A673 (cell line): ENCODE data around the gene MACROH2A1. TPM values are rescaled to one million over a fixed set of nuclear protein-coding genes. Genes with fewer than 3 reads are reported as not detected.

Source experiments
- BruUV-seq: library from RNA; stranded (reverse); fragments of 400-500 nt; replicated peaks from 2 replicates; lab custom pipeline; 2021; lab: Mats Ljungman, UMichigan
- CTCF ChIA-PET: fragments of 300-600 bp; sonication (Branson Sonifier 250); formaldehyde crosslinking; loops from one replicate; lab custom pipeline; 2022; ENCODE audit warnings: antibody characterized with exemption; lab: Charles Lee
- POLR2A ChIA-PET: fragments of 300-600 bp; sonication (Branson Sonifier 250); formaldehyde crosslinking; loops from one replicate; lab custom pipeline; 2022; ENCODE audit warnings: antibody characterized with exemption; ENCODE audit not compliant: low non-redundant PET; lab: Charles Lee
- DNase-seq: peaks from one replicate; pipeline ENCODE4 v3.0.0-alpha.2; 2015; ENCODE audit warnings: low spot score
- H3K27ac ChIP-seq: fragments of 200-600 bp; sonication (generic); 2 replicates; pipeline ENCODE4 v1.5.1; 2016; ENCODE audit warnings: mixed run types, low read depth, mild to moderate bottlenecking, mixed read lengths, antibody characterized with exemption, low read length; ENCODE audit not compliant: poor library complexity, severe bottlenecking
- H3K27me3 ChIP-seq: fragments of 200-600 bp; sonication (generic); replicated peaks from 2 replicates; pipeline ENCODE4 v1.6.1; 2017; ENCODE audit warnings: mixed run types, low read depth, mild to moderate bottlenecking, mixed read lengths, antibody characterized with exemption, low read length; ENCODE audit not compliant: insufficient read depth, poor library complexity
- H3K36me3 ChIP-seq: fragments of 200-600 bp; sonication (generic); 2 replicates; pipeline ENCODE4 v1.6.1; 2016; ENCODE audit warnings: mixed run types, mild to moderate bottlenecking, mixed read lengths, antibody characterized with exemption, low read length; ENCODE audit not compliant: insufficient read depth, poor library complexity, severe bottlenecking
- H3K4me1 ChIP-seq: fragments of 200-600 bp; sonication (generic); 2 replicates; pipeline ENCODE4 v1.6.1; 2017; ENCODE audit warnings: mixed run types, mild to moderate bottlenecking, mixed read lengths, antibody characterized with exemption, low read length; ENCODE audit not compliant: insufficient read depth, poor library complexity, severe bottlenecking
- H3K4me3 ChIP-seq: fragments of 200-600 bp; sonication (generic); 2 replicates; pipeline ENCODE4 v1.5.1; 2016; ENCODE audit warnings: low read depth, mixed run types, mild to moderate bottlenecking, mixed read lengths, low read length; ENCODE audit not compliant: poor library complexity, severe bottlenecking
- H3K9me3 ChIP-seq: fragments of 200-600 bp; sonication (generic); 2 replicates; pipeline ENCODE4 v1.6.1; 2016; ENCODE audit warnings: mixed run types, low read depth, mild to moderate bottlenecking, mixed read lengths, antibody characterized with exemption, low read length; ENCODE audit not compliant: poor library complexity, severe bottlenecking
- EZH2 ChIP-seq: fragments of 200-600 bp; sonication (generic); IDR thresholded peaks from 2 replicates; pipeline ENCODE4 v1.6.1; 2017; ENCODE audit warnings: borderline replicate concordance, low read depth, mild to moderate bottlenecking, mixed read lengths, antibody characterized with exemption, low read length; ENCODE audit not compliant: poor library complexity, severe bottlenecking
- intact Hi-C: fragments of 100-400 bp; cut with micrococcal nuclease; formaldehyde crosslinking; loops from one replicate; pipeline ENCODE4 v1.10.0; 2022; ENCODE audit not compliant: unreplicated experiment
- total RNA-seq: library from RNA; stranded (reverse); gene quantifications from 2 replicates; pipeline ENCODE4 v1.2.3, GENCODE V29; 2021
- TF ChIP-seq, protein P1 (sequence below): fragments of 300-800, 200-600 bp; sonication (generic); conservative IDR thresholded peaks from 2 replicates; pipeline ENCODE4 v1.5.1; 2017; ENCODE audit warnings: low read depth, mild to moderate bottlenecking, antibody characterized with exemption, low read length, moderate library complexity, mixed read lengths

Gene MACROH2A1
- total RNA-seq, 1 experiment from 2014 or later = 264 TPM

GRCh38 chr5:135372654-135373381 lies 26.2 kb downstream of the MACROH2A1 start:
- no peaks in the 10 kb centered on the region for H3K4me1 ChIP-seq
- H3K36me3 ChIP-seq = peaks cover 61% of the 10 kb centered on the region
- no peak for DNase-seq
- H3K9me3 ChIP-seq = no peaks in the 10 kb centered on the region
- H3K27ac ChIP-seq = no peak overlapping the region
- no peak overlapping the region for H3K4me3 ChIP-seq
- BruUV-seq = no TSS peak
- no peak for TF ChIP-seq EZH2
- TF ChIP-seq, protein P1, sequence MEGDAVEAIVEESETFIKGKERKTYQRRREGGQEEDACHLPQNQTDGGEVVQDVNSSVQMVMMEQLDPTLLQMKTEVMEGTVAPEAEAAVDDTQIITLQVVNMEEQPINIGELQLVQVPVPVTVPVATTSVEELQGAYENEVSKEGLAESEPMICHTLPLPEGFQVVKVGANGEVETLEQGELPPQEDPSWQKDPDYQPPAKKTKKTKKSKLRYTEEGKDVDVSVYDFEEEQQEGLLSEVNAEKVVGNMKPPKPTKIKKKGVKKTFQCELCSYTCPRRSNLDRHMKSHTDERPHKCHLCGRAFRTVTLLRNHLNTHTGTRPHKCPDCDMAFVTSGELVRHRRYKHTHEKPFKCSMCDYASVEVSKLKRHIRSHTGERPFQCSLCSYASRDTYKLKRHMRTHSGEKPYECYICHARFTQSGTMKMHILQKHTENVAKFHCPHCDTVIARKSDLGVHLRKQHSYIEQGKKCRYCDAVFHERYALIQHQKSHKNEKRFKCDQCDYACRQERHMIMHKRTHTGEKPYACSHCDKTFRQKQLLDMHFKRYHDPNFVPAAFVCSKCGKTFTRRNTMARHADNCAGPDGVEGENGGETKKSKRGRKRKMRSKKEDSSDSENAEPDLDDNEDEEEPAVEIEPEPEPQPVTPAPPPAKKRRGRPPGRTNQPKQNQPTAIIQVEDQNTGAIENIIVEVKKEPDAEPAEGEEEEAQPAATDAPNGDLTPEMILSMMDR = no peak
- ChIA-PET POLR2A (no interaction called here), CTCF (no interaction called here)
- intact Hi-C loops = no loop called here
- no peaks in the 10 kb centered on the region for H3K27me3 ChIP-seq

DNA sequence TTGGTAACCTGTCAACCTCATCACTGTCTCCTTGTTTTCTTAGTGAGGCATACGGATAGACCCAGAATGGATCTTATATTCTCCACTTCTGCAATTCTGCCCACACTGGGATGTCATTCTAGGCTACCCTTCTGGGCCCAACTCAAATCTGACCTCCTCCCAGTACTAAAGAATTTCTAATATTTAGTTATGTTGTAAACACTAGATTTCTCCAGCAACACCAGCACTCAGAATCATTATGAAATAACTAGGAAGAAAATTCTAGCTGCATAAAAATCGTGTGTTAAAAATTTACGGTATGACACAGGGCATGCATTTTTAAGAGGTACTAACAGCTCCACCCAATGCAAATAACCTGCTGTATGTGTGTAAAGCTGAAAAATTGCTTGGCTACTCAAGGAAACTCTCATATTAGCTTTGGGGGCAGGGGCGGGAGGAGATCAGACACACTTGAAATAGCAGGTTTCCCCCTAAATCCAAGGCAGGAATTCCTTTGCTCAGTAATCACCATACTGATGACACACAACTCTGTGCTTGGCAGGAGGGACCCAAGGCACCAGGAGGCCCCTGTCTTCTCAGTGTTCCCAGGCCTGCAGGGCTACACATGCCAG lies 27.3 kb downstream of the MACROH2A1 start:
- no peak for DNase-seq
- no peak overlapping the region for H3K27ac ChIP-seq
- BruUV-seq = no TSS peak
- POLR2A ChIA-PET = no interaction called here
- no peaks in the 10 kb centered on the region for H3K9me3 ChIP-seq
- no peak for TF ChIP-seq EZH2
- TF ChIP-seq, protein P1 = no peak
- H3K4me1 ChIP-seq = no peaks in the 10 kb centered on the region
- CTCF ChIA-PET = no interaction called here
- H3K36me3 ChIP-seq = peaks cover 54% of the 10 kb centered on the region
- intact Hi-C loops = no loop called here
- H3K4me3 ChIP-seq = no peak overlapping the region
- H3K27me3 ChIP-seq = no peaks in the 10 kb centered on the region

DNA sequence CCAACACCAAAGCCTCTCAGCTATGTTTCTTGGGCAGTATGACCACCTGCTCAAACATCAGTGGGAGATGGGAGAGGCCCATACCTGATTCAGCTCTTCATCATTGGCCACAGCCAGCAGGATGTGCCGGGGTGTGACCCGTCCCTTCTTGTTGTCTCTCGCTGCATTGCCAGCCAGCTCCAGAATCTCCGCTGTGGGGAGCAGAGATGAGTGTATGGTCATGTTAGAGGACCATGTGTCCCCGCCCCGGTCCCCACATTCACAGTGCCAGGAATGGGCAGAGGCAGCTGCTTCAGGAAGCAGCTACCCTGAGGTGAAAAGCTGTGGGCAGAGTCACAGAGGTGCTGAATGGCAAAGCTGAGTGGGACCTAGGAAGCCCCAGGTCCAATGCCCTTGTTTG lies 29.1 kb downstream of the MACROH2A1 start:
- CTCF ChIA-PET = no interaction called here

More for the DNA sequence above, 29.1 kb downstream of the MACROH2A1 start:
- TF ChIP-seq EZH2 = no peak
- TF ChIP-seq, protein P1 = no peak
- DNase-seq = no peak
- POLR2A ChIA-PET = no interaction called here
- Histone ChIP-seq H3K4me1 (no peaks in the 10 kb centered on the region), H3K36me3 (peaks cover 47% of the 10 kb centered on the region), H3K27me3 (no peaks in the 10 kb centered on the region), H3K9me3 (no peaks in the 10 kb centered on the region), H3K27ac (no peak overlapping the region), H3K4me3 (no peak overlapping the region)
- intact Hi-C loops = no loop called here
- BruUV-seq = no TSS peak
